Measurements from ENCODE around the gene C1QTNF1. TPM values are rescaled to one million over a fixed set of nuclear protein-coding genes. Genes with fewer than 3 reads are reported as not detected.

The C1QTNF1 gene
- total and polyA plus RNA-seq, 4 experiments from 2014 or later, result not detected

- no peaks in the 10 kb centered on the region for H3K27me3 Mint-ChIP-seq
Observed at GRCh38 chr17:78979780-78980623, 44.0 kb upstream of the C1QTNF1 start, which contains the start of gene LGALS3BP. Gene LGALS3BP (minus strand): TSS chr17:78979923. CDS start chr17:78977191, 2,732 bp downstream.

GRCh38 chr17:78980624-78980972 is 43.4 kb upstream of the C1QTNF1 start:
- Histone ChIP-seq H3K27me3 (ENCODE audit: insufficient read depth, low read length) (no peaks in the 10 kb centered on the region), H3K9me3 (ENCODE audit: control insufficient read depth in 1 of 2, low read length in 2 of 2) (no peaks in the 10 kb centered on the region), H3K4me3 (ENCODE audit: low read length in 2 of 2) (no peak overlapping the region), H3K36me3 (ENCODE audit: insufficient read depth, low read length) (no peaks in the 10 kb centered on the region), H3K4me1 (ENCODE audit: insufficient read depth, low read length) (peaks cover 28% of the 10 kb centered on the region), H3K27ac (ENCODE audit: low read depth, low read length) (no peak overlapping the region)
- Mint-ChIP-seq H3K4me1 (peaks cover 4 to 31% (median 11%) of the 10 kb centered on the region in 4 donors), H3K27ac (no peak overlapping the region), H3K4me3 (no peak overlapping the region), H3K36me3 (no peaks in the 10 kb centered on the region), H3K27me3 (no peaks in the 10 kb centered on the region), H3K9me3 (no peaks in the 10 kb centered on the region)
- intact Hi-C loops (cut with micrococcal nuclease), result no loop called here
- POLR2A ChIA-PET (ENCODE audit: partially characterized antibody), result interaction anchor here (0.8 kb wide), 1 partner anchor 153 kb away, joined by 3 read pairs; no protein-coding TSS in a partner anchor
- DNase-seq, result no peak
- CTCF ChIA-PET (ENCODE audit: partially characterized antibody), result interaction anchor here (1.4 to 2.8 kb wide), 2 partner anchors 9 to 16 kb away, joined by 3 to 16 read pairs; no protein-coding TSS in a partner anchor

More at GRCh38 chr17:78979780-78980623, 44.0 kb upstream of the C1QTNF1 start, which contains the start of gene LGALS3BP:
- Mint-ChIP-seq H3K27ac (peak within 1 kb of the TSS; percentile 55 to 86 (median 69)), H3K4me1 (peaks cover 4 to 35% (median 13%) of the 10 kb centered on the region in 4 donors), H3K36me3 (no peaks in the 10 kb centered on the region), H3K4me3 (peak within 1 kb of the TSS; percentile 73 to 85 (median 79)), H3K9me3 (no peaks in the 10 kb centered on the region)
- Histone ChIP-seq H3K4me3 (ENCODE audit: low read length in 2 of 2) (peak within 1 kb of the TSS; percentile 29), H3K27ac (ENCODE audit: low read depth, low read length) (peak within 1 kb of the TSS; percentile 16), H3K9me3 (ENCODE audit: control insufficient read depth in 1 of 2, low read length in 2 of 2) (no peaks in the 10 kb centered on the region), H3K4me1 (ENCODE audit: insufficient read depth, low read length) (peaks cover 27% of the 10 kb centered on the region), H3K36me3 (ENCODE audit: insufficient read depth, low read length) (no peaks in the 10 kb centered on the region), H3K27me3 (ENCODE audit: insufficient read depth, low read length) (no peaks in the 10 kb centered on the region)
- CTCF ChIA-PET (ENCODE audit: partially characterized antibody), result interaction anchor here (1.4 to 2.8 kb wide), 3 partner anchors 9 to 16 kb away, joined by 3 to 16 read pairs (median 4); no protein-coding TSS in a partner anchor
- intact Hi-C loops (cut with micrococcal nuclease), result no loop called here
- POLR2A ChIA-PET (ENCODE audit: partially characterized antibody), result interaction anchor here (0.8 kb wide), 2 partner anchors 15 to 152 kb away, joined by 3 read pairs; no protein-coding TSS in a partner anchor
- peak; percentile 24 to 43 (median 38) for DNase-seq

GRCh38 chr17:78981010-78981888 is 42.7 kb upstream of the C1QTNF1 start:
- ChIA-PET CTCF (ENCODE audit: partially characterized antibody) (interaction anchor here (1.4 to 2.8 kb wide), 2 partner anchors 10 to 15 kb away, joined by 3 to 16 read pairs; no protein-coding TSS in a partner anchor), POLR2A (ENCODE audit: partially characterized antibody) (no interaction called here)
- intact Hi-C loops (cut with micrococcal nuclease), result no loop called here
- Mint-ChIP-seq H3K9me3 (no peaks in the 10 kb centered on the region), H3K4me3 (no peak overlapping the region), H3K27ac (peak overlapping the region in 1 of 7 donors; percentile 29), H3K27me3 (no peaks in the 10 kb centered on the region), H3K36me3 (no peaks in the 10 kb centered on the region), H3K4me1 (peaks cover 9 to 37% (median 17%) of the 10 kb centered on the region in 4 donors)
- no peaks in the 10 kb centered on the region for H3K36me3 ChIP-seq (ENCODE audit: insufficient read depth, low read length)
- H3K27me3 ChIP-seq (ENCODE audit: insufficient read depth, low read length), result no peaks in the 10 kb centered on the region
- no peak for DNase-seq
- H3K4me1 ChIP-seq (ENCODE audit: insufficient read depth, low read length), result peaks cover 34% of the 10 kb centered on the region
- H3K9me3 ChIP-seq (ENCODE audit: control insufficient read depth in 1 of 2, low read length in 2 of 2), result no peaks in the 10 kb centered on the region
- H3K27ac ChIP-seq (ENCODE audit: low read depth, low read length), result no peak overlapping the region
- no peak overlapping the region for H3K4me3 ChIP-seq (ENCODE audit: low read length in 2 of 2)

- no peak overlapping the region for H3K4me3 Mint-ChIP-seq
- H3K9me3 ChIP-seq (ENCODE audit: control insufficient read depth in 1 of 2, low read length in 2 of 2), result no peaks in the 10 kb centered on the region
- intact Hi-C loops (cut with micrococcal nuclease), result no loop called here
- peaks cover 19% of the 10 kb centered on the region for H3K4me1 ChIP-seq (ENCODE audit: insufficient read depth, low read length)
- ChIA-PET CTCF (ENCODE audit: partially characterized antibody) (no interaction called here), POLR2A (ENCODE audit: partially characterized antibody) (interaction anchor here (1.1 kb wide), 1 partner anchor 9 kb away, joined by 4 read pairs; no protein-coding TSS in a partner anchor)
- no peak overlapping the region for H3K4me3 ChIP-seq (ENCODE audit: low read length in 2 of 2)
- no peak for DNase-seq
- H3K4me1 Mint-ChIP-seq, result peaks cover 12 to 21% (median 16%) of the 10 kb centered on the region in 4 donors
- H3K27me3 Mint-ChIP-seq, result no peaks in the 10 kb centered on the region
- no peak overlapping the region for H3K27ac Mint-ChIP-seq
- H3K36me3 ChIP-seq (ENCODE audit: insufficient read depth, low read length), result no peaks in the 10 kb centered on the region
- no peaks in the 10 kb centered on the region for H3K9me3 Mint-ChIP-seq
- no peak overlapping the region for H3K27ac ChIP-seq (ENCODE audit: low read depth, low read length)
- no peaks in the 10 kb centered on the region for H3K27me3 ChIP-seq (ENCODE audit: insufficient read depth, low read length)
- H3K36me3 Mint-ChIP-seq, result peaks cover 1 to 8% of the 10 kb centered on the region in 2 donors
Observed at GRCh38 chr17:78985395-78985794, 38.6 kb upstream of the C1QTNF1 start.

GRCh38 chr17:78986048-78986648 is 37.8 kb upstream of the C1QTNF1 start:
- ChIA-PET CTCF (ENCODE audit: partially characterized antibody) (interaction anchor here (1.3 to 1.5 kb wide), 2 partner anchors 9 to 120 kb away, joined by 6 read pairs; no protein-coding TSS in a partner anchor), POLR2A (ENCODE audit: partially characterized antibody) (interaction anchor here (0.6 to 1.1 kb wide), 2 partner anchors 10 to 231 kb away, joined by 3 to 4 read pairs; no protein-coding TSS in a partner anchor)
- H3K36me3 Mint-ChIP-seq, result peaks cover 4 to 9% of the 10 kb centered on the region in 2 donors
- peaks cover 3% of the 10 kb centered on the region for H3K36me3 ChIP-seq (ENCODE audit: insufficient read depth, low read length)
- no peak overlapping the region for H3K4me3 ChIP-seq (ENCODE audit: low read length in 2 of 2)
- peaks cover 12 to 21% (median 16%) of the 10 kb centered on the region in 4 donors for H3K4me1 Mint-ChIP-seq
- intact Hi-C loops (cut with micrococcal nuclease), result no loop called here
- H3K9me3 Mint-ChIP-seq, result no peaks in the 10 kb centered on the region
- no peaks in the 10 kb centered on the region for H3K9me3 ChIP-seq (ENCODE audit: control insufficient read depth in 1 of 2, low read length in 2 of 2)
- H3K27ac Mint-ChIP-seq, result peak overlapping the region in 2 of 7 donors; percentile 31 to 50
- H3K27me3 ChIP-seq (ENCODE audit: insufficient read depth, low read length), result no peaks in the 10 kb centered on the region
- H3K4me1 ChIP-seq (ENCODE audit: insufficient read depth, low read length), result peaks cover 18% of the 10 kb centered on the region
- DNase-seq, result no peak
- no peak overlapping the region for H3K27ac ChIP-seq (ENCODE audit: low read depth, low read length)
- no peaks in the 10 kb centered on the region for H3K27me3 Mint-ChIP-seq
- H3K4me3 Mint-ChIP-seq, result peak overlapping the region; percentile 10 to 77 (median 69)

GRCh38 chr17:78986649-78987328 is 37.2 kb upstream of the C1QTNF1 start:
- H3K9me3 Mint-ChIP-seq, result no peaks in the 10 kb centered on the region

More at GRCh38 chr17:78986649-78987328, 37.2 kb upstream of the C1QTNF1 start:
- Histone ChIP-seq H3K27me3 (ENCODE audit: insufficient read depth, low read length) (no peaks in the 10 kb centered on the region), H3K36me3 (ENCODE audit: insufficient read depth, low read length) (peaks cover 5% of the 10 kb centered on the region), H3K4me3 (ENCODE audit: low read length in 2 of 2) (no peak overlapping the region), H3K4me1 (ENCODE audit: insufficient read depth, low read length) (peaks cover 18% of the 10 kb centered on the region), H3K27ac (ENCODE audit: low read depth, low read length) (no peak overlapping the region), H3K9me3 (ENCODE audit: control insufficient read depth in 1 of 2, low read length in 2 of 2) (no peaks in the 10 kb centered on the region)
- Mint-ChIP-seq H3K4me3 (peak overlapping the region; percentile 4 to 77 (median 67)), H3K36me3 (peaks cover 4 to 14% of the 10 kb centered on the region in 2 donors), H3K4me1 (peaks cover 12 to 18% (median 15%) of the 10 kb centered on the region in 4 donors), H3K27ac (peak overlapping the region in 2 of 7 donors; percentile 31 to 40), H3K27me3 (no peaks in the 10 kb centered on the region)
- intact Hi-C loops (cut with micrococcal nuclease), result no loop called here
- DNase-seq, result no peak
- POLR2A ChIA-PET (ENCODE audit: partially characterized antibody), result interaction anchor here (0.6 kb wide), 1 partner anchor 231 kb away, joined by 3 read pairs; no protein-coding TSS in a partner anchor
- CTCF ChIA-PET (ENCODE audit: partially characterized antibody), result interaction anchor here (1.3 to 1.5 kb wide), 2 partner anchors 9 to 121 kb away, joined by 6 read pairs; no protein-coding TSS in a partner anchor
